HG03103 (cell line): ENCODE data around the gene LIPF.
"Not testable (repeated sequence)": the region's sequence is repeated elsewhere in the genome, so short reads cannot be mapped to it uniquely, and the experiment has no call there.

Source experiments
- ATAC-seq: cut with Tn5 transposase; IDR thresholded peaks from one replicate; pipeline ENCODE4 v1.9.1; 2021; ENCODE audit warnings: low read depth; ENCODE audit not compliant: unreplicated experiment

Gene LIPF, protein sequence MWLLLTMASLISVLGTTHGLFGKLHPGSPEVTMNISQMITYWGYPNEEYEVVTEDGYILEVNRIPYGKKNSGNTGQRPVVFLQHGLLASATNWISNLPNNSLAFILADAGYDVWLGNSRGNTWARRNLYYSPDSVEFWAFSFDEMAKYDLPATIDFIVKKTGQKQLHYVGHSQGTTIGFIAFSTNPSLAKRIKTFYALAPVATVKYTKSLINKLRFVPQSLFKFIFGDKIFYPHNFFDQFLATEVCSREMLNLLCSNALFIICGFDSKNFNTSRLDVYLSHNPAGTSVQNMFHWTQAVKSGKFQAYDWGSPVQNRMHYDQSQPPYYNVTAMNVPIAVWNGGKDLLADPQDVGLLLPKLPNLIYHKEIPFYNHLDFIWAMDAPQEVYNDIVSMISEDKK

GRCh38 chr10:88664142-88664541 lies at the start of gene LIPF:
TSS of gene LIPF (plus strand) at chr10:88664442. CDS start at chr10:88667298, 2,856 bp downstream.
- no peak for ATAC-seq

DNA sequence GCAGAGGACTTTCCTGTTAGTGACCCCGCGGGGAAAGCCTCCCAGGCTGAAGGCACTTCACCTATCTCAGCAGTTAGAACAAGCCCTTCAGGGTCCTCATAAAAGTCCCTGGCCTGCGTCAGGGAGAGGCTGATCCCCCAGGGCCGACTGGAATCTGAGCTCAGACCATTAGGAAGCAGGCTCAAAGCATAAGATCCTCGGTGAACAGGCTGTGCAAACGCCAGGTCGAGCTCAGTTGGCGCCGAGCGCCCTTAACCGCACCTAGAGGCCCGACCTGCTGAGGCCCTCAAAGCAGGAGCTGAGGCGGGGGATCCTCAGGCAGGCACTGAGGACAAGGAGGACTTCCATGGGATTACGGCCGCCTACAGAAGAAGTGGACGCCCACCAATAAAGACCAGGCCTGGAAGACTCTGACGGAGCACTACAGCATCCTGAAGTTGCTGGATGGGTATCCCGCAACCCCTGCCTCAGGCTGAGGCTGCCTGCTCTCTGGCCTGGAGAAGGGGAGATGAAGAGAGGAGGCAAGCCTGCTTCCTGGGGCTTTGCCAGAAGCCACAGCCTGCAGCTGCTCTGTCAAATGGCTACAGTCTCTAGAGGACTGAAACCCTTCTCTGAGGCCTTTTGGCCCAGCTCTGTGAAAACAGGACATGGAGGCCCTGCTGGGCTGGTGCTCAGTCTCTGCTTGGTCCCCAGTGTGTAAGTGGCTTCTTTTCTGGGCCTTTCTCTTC lies 47.8 kb upstream of the LIPF start:
- no peak for ATAC-seq

DNA sequence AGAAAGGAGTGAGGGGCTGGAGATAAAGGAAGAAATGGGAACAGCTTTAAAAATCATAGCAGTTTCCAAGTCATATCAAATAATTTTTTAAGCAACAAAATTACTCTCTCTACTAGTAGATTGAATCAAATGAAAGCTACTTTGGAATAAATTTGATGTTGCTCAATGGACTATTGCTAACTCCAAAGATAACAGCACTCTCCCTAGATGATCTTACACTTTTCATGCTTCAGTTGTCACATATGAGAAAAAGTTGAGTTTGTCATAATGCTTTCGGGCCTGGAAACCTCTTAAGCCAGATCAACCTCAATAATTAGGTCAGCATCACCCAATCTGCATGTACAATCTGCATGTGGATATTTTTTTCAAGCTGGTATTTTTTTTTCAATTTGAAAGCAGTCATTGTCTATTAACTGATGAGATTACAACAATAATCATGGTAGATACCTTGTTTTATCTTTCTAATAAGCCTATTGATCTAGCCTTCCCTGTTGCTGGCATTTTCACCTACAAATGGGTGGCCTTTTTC lies 46.4 kb upstream of the LIPF start:
- no peak for ATAC-seq

DNA sequence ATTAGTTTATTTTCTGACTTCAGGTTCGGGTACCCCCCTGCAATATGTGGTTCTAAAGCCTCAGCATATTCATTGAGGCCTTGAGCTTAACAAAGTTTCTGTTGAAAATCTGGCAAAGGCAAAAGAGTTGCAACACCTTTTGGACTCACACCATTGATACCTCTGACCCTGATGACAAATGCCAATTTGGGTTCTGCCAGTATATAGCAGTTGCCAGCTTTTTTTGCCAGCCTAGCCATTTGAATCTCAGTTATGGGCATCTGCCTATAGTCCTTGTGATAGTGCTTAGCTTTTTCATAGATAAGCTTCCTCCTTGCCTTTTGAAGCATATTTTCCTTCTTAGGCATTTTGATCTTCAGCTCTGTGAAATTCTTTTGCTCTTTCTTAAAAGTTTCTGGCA lies 45.7 kb upstream of the LIPF start:
- no peak for ATAC-seq

GRCh38 chr10:88620441-88620840 lies 43.8 kb upstream of the LIPF start:
- no peak for ATAC-seq

DNA sequence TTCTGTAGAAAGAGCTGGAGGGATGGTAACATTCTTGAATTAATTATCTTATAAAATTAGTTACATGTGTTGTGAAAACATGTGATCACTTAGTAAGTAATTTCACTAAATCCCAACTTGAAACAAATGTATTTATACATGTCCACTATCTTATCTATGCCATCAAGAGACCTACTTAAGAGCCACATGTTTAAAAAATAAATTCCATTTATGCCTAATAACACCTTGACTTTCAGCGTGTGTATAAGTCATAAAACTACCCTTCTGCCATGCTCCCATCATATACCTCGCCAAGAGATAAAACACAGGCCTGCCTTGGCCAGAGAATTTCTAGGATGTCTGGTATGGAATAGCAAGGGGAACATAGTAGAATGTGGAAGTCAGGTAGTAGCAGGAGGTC lies 40.4 kb upstream of the LIPF start:
- no peak for ATAC-seq

GRCh38 chr10:88624840-88625239 lies 39.4 kb upstream of the LIPF start:
- ATAC-seq = no peak

DNA sequence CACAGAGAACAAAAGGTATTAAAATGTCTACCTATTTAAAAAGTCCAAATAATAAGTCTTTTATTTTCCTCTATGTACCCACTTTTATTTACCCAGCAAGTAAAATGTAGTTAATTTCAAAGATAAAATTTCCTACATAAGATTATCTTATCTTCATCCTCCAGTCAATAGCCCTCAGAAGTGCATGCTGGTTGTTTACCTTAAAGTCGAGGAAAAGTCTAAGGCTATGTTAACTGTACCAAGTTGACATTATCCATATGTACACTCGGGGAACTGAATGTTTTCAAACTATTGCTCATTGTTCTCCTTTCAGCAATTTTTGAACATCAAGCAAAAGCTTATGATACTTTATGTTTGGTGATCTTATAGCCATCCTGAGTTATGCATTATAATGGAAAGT lies 24.1 kb upstream of the LIPF start:
- ATAC-seq = no peak

GRCh38 chr10:88642209-88642608 lies 22.0 kb upstream of the LIPF start:
- ATAC-seq = no peak

DNA sequence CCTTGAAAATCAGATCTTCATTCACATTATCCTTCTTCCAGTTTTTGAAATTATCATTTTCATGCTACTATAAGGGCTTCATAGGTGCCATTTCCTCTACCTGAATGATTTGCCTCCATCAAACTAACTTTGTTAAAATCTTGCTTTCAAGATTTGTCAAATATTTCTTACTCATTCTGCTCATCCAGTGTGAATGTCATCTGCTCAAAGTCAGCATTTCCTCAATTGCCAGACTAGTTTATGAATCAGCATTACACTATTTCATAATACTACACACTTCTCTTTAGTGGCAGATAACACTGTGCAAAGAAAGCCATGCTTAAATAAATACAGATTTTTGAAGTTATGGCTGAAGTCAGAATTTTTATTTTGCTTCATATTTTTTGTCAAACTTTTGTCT lies 21.3 kb upstream of the LIPF start:
- ATAC-seq = no peak

DNA sequence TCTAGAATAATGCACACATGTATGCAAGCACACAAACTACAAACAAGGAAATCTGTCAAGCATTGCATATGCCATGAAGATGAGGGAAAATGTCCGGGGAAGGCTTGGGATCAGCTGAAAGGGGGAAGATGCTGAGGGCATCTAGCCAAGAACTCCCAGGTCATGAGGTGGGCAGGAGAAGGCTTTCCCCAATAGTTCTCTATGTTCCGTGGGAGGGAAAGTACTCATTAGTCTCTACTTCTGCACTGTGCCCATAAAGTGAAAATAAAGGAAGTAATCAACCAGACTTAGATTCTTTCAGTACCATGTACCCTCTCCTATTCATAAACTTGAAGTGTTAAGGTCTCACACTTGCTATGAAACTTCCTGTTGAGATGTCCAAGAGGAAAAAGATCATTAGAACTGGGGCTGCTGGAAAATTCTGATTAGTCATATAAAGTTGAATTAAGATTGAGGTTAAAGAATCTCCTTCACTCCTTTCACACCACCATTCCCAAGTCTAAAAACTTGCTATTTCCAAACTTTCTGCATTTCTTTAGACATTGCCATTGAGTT lies 17.1 kb upstream of the LIPF start:
- ATAC-seq = no peak

GRCh38 chr10:88651101-88651551 lies 13.1 kb upstream of the LIPF start:
- ATAC-seq = no peak

GRCh38 chr10:88652616-88653015 lies 11.6 kb upstream of the LIPF start:
- ATAC-seq = no peak

GRCh38 chr10:88657901-88658300 lies 6.3 kb upstream of the LIPF start:
- no peak for ATAC-seq

DNA sequence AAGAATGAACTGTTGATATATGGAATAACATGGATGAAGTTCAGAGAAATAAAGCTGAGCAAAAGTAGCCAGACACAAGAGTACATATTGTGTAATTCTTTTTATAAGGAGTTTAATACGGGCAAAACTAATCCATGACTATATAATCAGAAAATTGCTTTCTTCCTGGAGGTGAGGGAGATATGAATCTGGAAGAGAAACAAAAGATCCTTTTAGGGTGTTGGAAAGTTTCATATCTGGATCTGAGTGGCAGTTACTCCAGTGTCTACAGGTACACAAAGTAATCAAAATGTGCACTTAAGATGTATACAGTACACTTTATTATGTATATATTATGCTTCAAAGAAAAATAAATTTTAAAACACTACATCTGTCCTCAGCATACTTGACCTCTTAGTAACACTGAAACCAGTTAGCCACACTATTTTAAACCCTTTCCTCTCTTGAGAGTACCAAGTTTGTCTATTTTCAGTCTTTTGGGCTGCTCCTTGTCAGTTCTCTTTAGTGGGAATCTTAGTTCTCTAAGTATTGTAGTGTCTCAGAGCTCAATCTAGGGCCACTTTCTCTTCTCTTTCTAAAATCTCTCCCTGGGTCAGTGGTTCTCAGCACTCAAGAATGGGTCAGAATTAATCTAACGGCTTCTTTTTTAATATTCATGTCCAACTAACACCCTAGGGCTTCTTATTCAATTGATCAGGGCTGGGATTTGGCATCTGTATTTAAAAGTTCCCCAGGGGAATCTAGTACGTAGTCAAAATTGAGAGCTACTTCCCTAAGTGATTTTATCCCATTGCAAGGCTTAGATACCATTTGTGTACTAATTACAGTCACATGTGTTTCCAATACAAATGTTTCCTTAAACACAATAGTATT lies 4.3 kb upstream of the LIPF start:
- no peak for ATAC-seq

GRCh38 chr10:88660598-88660884 lies 3.7 kb upstream of the LIPF start:
- ATAC-seq = no peak

DNA sequence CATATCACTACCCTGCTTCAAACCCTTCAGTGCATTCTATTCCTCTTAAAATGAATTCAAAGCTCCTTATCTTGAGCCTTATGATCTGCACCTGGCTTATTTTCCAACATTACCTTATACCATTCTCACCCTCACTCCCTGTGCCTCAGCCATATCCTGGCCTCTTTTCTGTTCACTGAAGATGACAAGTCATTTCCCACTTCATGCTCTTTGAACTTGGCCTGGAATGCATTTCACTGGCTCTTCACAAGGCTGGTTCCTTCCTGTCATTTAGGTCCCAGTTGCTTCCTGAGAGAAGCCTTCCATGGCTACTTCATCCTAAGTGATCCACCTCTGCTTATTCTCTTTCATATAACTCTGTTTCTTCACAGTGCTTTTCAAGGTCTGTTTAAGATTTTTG lies 3.2 kb upstream of the LIPF start:
- no peak for ATAC-seq

DNA sequence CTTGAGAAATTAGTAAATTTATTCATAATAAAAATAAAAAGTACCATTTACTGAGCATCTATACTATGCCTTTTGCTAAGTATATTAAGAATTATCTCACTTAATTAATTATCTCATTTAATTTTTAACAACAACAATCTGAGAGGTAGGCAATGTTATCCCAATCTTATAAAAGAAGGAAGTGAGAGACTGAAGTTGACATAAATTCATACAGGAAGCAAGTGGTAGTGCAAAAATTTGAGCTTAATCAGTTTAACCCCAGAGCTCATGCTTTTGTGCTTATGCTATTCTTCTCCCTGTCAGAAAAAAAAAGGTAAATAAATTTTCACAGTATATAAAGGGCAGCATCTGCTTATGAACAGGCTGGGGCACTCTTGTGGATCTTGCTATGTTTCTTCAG lies 2.7 kb upstream of the LIPF start:
- no peak for ATAC-seq

GRCh38 chr10:88663153-88663552 lies 1.1 kb upstream of the LIPF start:
- ATAC-seq = not testable (repeated sequence)

DNA sequence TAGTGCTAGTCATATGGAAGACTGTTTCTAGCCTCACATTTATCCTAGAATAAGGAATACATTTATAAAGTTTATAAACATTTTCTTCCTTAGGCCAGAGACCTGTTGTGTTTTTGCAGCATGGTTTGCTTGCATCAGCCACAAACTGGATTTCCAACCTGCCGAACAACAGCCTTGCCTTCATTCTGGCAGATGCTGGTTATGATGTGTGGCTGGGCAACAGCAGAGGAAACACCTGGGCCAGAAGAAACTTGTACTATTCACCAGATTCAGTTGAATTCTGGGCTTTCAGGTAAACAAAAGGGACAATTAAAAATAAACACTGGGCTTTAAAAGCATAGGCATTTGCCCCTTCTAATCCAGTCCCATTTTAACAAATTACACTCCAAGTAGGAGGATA lies 4.2 kb downstream of the LIPF start:
- no peak for ATAC-seq

DNA sequence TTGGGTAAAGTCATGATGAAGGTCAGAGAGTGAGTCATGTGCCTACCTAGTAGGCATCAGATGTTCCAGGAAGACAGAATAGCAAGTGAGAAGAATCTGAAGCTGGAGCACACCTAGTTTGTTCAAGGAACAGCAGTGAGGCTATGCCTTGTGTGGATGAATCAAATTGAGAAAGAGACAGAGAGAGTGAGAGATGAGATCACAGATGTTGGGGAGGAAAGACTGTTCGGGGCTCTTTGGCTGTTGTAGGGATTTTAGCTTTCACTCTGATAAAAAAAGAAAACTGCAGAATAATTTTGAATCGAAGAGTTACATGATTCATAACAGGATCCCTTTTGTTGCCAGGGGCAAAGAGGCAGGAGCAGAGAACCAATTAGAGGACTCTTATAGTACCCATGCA lies 6.3 kb downstream of the LIPF start:
- ATAC-seq = no peak
